ENCODE measurements around the gene IFT27.

The IFT27 gene

GRCh38 chr22:36733271-36733670, 42.6 kb downstream of the IFT27 start:
- TF ChIP-seq YY1 (IDR thresholded peaks at IDR 0.05; ENCODE audit: low read depth) (no peak), REST (IDR thresholded peaks at IDR 0.05; ENCODE audit: low read depth) (no peak), CREB1 (IDR thresholded peaks at IDR 0.05; ENCODE audit: low read depth) (no peak), TCF12 (IDR thresholded peaks at IDR 0.05; ENCODE audit: low read depth) (no peak), CEBPB (IDR thresholded peaks at IDR 0.05) (no peak), NFIC (IDR thresholded peaks at IDR 0.05) (no peak), EGR1 (IDR thresholded peaks at IDR 0.05) (no peak), RAD21 (IDR thresholded peaks at IDR 0.05; ENCODE audit: low read depth) (no peak), FOXM1 (IDR thresholded peaks at IDR 0.05; ENCODE audit: borderline replicate concordance, low read depth) (no peak), ZBTB7A (IDR thresholded peaks at IDR 0.05; ENCODE audit: low read depth) (no peak), TEAD4 (IDR thresholded peaks at IDR 0.05) (no peak), TAF1 (IDR thresholded peaks at IDR 0.05; ENCODE audit: low read depth) (no peak), EP300 (IDR thresholded peaks at IDR 0.05; ENCODE audit: borderline replicate concordance) (no peak), MAX (IDR thresholded peaks at IDR 0.05) (no peak)

- TF ChIP-seq USF1 (IDR thresholded peaks at IDR 0.05) (no peak), CREB1 (IDR thresholded peaks at IDR 0.05; ENCODE audit: low read depth) (no peak), MAX (IDR thresholded peaks at IDR 0.05) (no peak), REST (IDR thresholded peaks at IDR 0.05; ENCODE audit: low read depth) (no peak), EGR1 (IDR thresholded peaks at IDR 0.05) (no peak), TCF12 (IDR thresholded peaks at IDR 0.05; ENCODE audit: low read depth) (no peak), ZBTB7A (IDR thresholded peaks at IDR 0.05; ENCODE audit: low read depth) (no peak), EP300 (IDR thresholded peaks at IDR 0.05; ENCODE audit: borderline replicate concordance) (no peak), YY1 (IDR thresholded peaks at IDR 0.05; ENCODE audit: low read depth) (no peak), FOXM1 (IDR thresholded peaks at IDR 0.05; ENCODE audit: borderline replicate concordance, low read depth) (no peak), CEBPB (IDR thresholded peaks at IDR 0.05) (no peak), NFIC (IDR thresholded peaks at IDR 0.05) (no peak), TEAD4 (IDR thresholded peaks at IDR 0.05) (no peak), TAF1 (IDR thresholded peaks at IDR 0.05; ENCODE audit: low read depth) (no peak)
Observed at GRCh38 chr22:36732609-36733008, 43.3 kb downstream of the IFT27 start.

GRCh38 chr22:36731916-36732315, 44.0 kb downstream of the IFT27 start:
- TF ChIP-seq NFIC (IDR thresholded peaks at IDR 0.05) (no peak), FOXM1 (IDR thresholded peaks at IDR 0.05; ENCODE audit: borderline replicate concordance, low read depth) (no peak), RAD21 (IDR thresholded peaks at IDR 0.05; ENCODE audit: low read depth) (no peak), ZBTB7A (IDR thresholded peaks at IDR 0.05; ENCODE audit: low read depth) (no peak), TAF1 (IDR thresholded peaks at IDR 0.05; ENCODE audit: low read depth) (no peak), YY1 (IDR thresholded peaks at IDR 0.05; ENCODE audit: low read depth) (no peak), TEAD4 (IDR thresholded peaks at IDR 0.05) (no peak), CEBPB (IDR thresholded peaks at IDR 0.05) (no peak), CREB1 (IDR thresholded peaks at IDR 0.05; ENCODE audit: low read depth) (no peak), MAX (IDR thresholded peaks at IDR 0.05) (no peak), TCF12 (IDR thresholded peaks at IDR 0.05; ENCODE audit: low read depth) (no peak), REST (IDR thresholded peaks at IDR 0.05; ENCODE audit: low read depth) (no peak), EP300 (IDR thresholded peaks at IDR 0.05; ENCODE audit: borderline replicate concordance) (no peak), EGR1 (IDR thresholded peaks at IDR 0.05) (no peak), USF1 (IDR thresholded peaks at IDR 0.05) (no peak)

GRCh38 chr22:36730176-36730858, 45.6 kb downstream of the IFT27 start:
- no peak for TF ChIP-seq EGR1 (IDR thresholded peaks at IDR 0.05)
- TF ChIP-seq FOXM1 (IDR thresholded peaks at IDR 0.05; ENCODE audit: borderline replicate concordance, low read depth), result no peak
- TF ChIP-seq YY1 (IDR thresholded peaks at IDR 0.05; ENCODE audit: low read depth), result no peak
- TF ChIP-seq NFIC (IDR thresholded peaks at IDR 0.05), result no peak
- no peak for TF ChIP-seq MAX (IDR thresholded peaks at IDR 0.05)
- no peak for TF ChIP-seq TAF1 (IDR thresholded peaks at IDR 0.05; ENCODE audit: low read depth)
- no peak for TF ChIP-seq ZBTB7A (IDR thresholded peaks at IDR 0.05; ENCODE audit: low read depth)
- TF ChIP-seq EP300 (IDR thresholded peaks at IDR 0.05; ENCODE audit: borderline replicate concordance), result no peak
- no peak for TF ChIP-seq TEAD4 (IDR thresholded peaks at IDR 0.05)
- no peak for TF ChIP-seq USF1 (IDR thresholded peaks at IDR 0.05)
- TF ChIP-seq TCF12 (IDR thresholded peaks at IDR 0.05; ENCODE audit: low read depth), result no peak
- TF ChIP-seq CREB1 (IDR thresholded peaks at IDR 0.05; ENCODE audit: low read depth), result no peak
- TF ChIP-seq RAD21 (IDR thresholded peaks at IDR 0.05; ENCODE audit: low read depth), result no peak
- TF ChIP-seq CEBPB (IDR thresholded peaks at IDR 0.05), result no peak
- no peak for TF ChIP-seq REST (IDR thresholded peaks at IDR 0.05; ENCODE audit: low read depth)
